ENCODE results near the gene CLCN4.

GRCh38 chrX:10203617-10204016 is 46.8 kb downstream of the CLCN4 start:
- no peak for TF ChIP-seq CTCF (IDR thresholded peaks at IDR 0.05; ENCODE audit: low read length)
- no peak for TF ChIP-seq EZH2 (IDR thresholded peaks at IDR 0.05; ENCODE audit: borderline replicate concordance, low read length)

Measured in OCI-LY1 (cell line).